ENCODE measurements around the gene INSC. TPM values are rescaled to one million over a fixed set of nuclear protein-coding genes. Genes with fewer than 3 reads are reported as not detected.

INSC gene
- total and polyA plus RNA-seq, 8 donors: 0.34 to 1.1 (median 0.57) TPM

- DNase-seq: peak in 1 of 4 donors; percentile 27
Observed at GRCh38 chr11:15144347-15144746, 29.6 kb downstream of the INSC start.

GRCh38 chr11:15145151-15145550 is 30.4 kb downstream of the INSC start:
- Histone ChIP-seq H3K27ac (no peak overlapping the region), H3K4me1 (no peaks in the 10 kb centered on the region), H3K27me3 (no peaks in the 10 kb centered on the region), H3K36me3 (no peaks in the 10 kb centered on the region), H3K4me3 (no peak overlapping the region), H3K9me3 (no peaks in the 10 kb centered on the region)
- ATAC-seq (no peak), DNase-seq (no peak)
- intact Hi-C loops (cut with DNase I): no loop called here
- no peak for TF ChIP-seq CTCF (IDR thresholded peaks at IDR 0.05)

More at GRCh38 chr11:15144347-15144746, 29.6 kb downstream of the INSC start:
- Histone ChIP-seq H3K27ac (no peak overlapping the region), H3K36me3 (no peaks in the 10 kb centered on the region), H3K27me3 (no peaks in the 10 kb centered on the region), H3K4me3 (no peak overlapping the region), H3K9me3 (no peaks in the 10 kb centered on the region), H3K4me1 (no peaks in the 10 kb centered on the region)
- no peak for TF ChIP-seq CTCF (IDR thresholded peaks at IDR 0.05)
- intact Hi-C loops (cut with DNase I): no loop called here
- ATAC-seq: no peak

- intact Hi-C loops (cut with DNase I): no loop called here
- TF ChIP-seq CTCF (IDR thresholded peaks at IDR 0.05): no peak
- H3K36me3 ChIP-seq: no peaks in the 10 kb centered on the region
- ATAC-seq (peak; percentile 71), DNase-seq (no peak)
- H3K4me3 ChIP-seq: no peak overlapping the region
- no peaks in the 10 kb centered on the region for H3K27me3 ChIP-seq
- H3K27ac ChIP-seq: no peak overlapping the region
- no peaks in the 10 kb centered on the region for H3K4me1 ChIP-seq
- no peaks in the 10 kb centered on the region for H3K9me3 ChIP-seq
Observed at GRCh38 chr11:15145615-15146014, 30.9 kb downstream of the INSC start.

GRCh38 chr11:15146271-15147003 is 31.7 kb downstream of the INSC start:
- H3K27me3 ChIP-seq: no peaks in the 10 kb centered on the region
- H3K9me3 ChIP-seq: no peaks in the 10 kb centered on the region
- no peak overlapping the region for H3K27ac ChIP-seq
- intact Hi-C loops (cut with DNase I): no loop called here
- H3K4me3 ChIP-seq: no peak overlapping the region
- H3K36me3 ChIP-seq: no peaks in the 10 kb centered on the region
- DNase-seq (no peak), ATAC-seq (no peak)
- H3K4me1 ChIP-seq: no peaks in the 10 kb centered on the region
- TF ChIP-seq CTCF (IDR thresholded peaks at IDR 0.05): no peak

GRCh38 chr11:15148169-15148568 is 33.4 kb downstream of the INSC start:
- no peak overlapping the region for H3K4me3 ChIP-seq
- no peak for TF ChIP-seq CTCF (IDR thresholded peaks at IDR 0.05)
- ATAC-seq (no peak), DNase-seq (no peak)
- no peaks in the 10 kb centered on the region for H3K4me1 ChIP-seq
- no peaks in the 10 kb centered on the region for H3K9me3 ChIP-seq
- H3K27me3 ChIP-seq: no peaks in the 10 kb centered on the region
- no peaks in the 10 kb centered on the region for H3K36me3 ChIP-seq
- H3K27ac ChIP-seq: no peak overlapping the region
- intact Hi-C loops (cut with DNase I): no loop called here

Measured in left lung (tissue), 10 donors.